H1 (cell line): ENCODE results near the gene PVR. TPM values are rescaled to one million over a fixed set of nuclear protein-coding genes. Genes with fewer than 3 reads are reported as not detected.

ENCODE experiments used
- CTCF ChIA-PET: fragments of 300-600 bp; sonication (Branson Sonifier 250); formaldehyde crosslinking; loops from one replicate; lab custom pipeline; 2021; ENCODE audit not compliant: partially characterized antibody; lab: Charles Lee
- POLR2A ChIA-PET: fragments of 300-600 bp; sonication (Branson Sonifier 250); formaldehyde crosslinking; loops from one replicate; lab custom pipeline; 2021; ENCODE audit warnings: inconsistent platforms; ENCODE audit not compliant: partially characterized antibody; lab: Charles Lee
- DNase-seq, 2 experiments: peaks; one replicate each; pipeline versions ENCODE4 v3.0.0 to v3.0.0-alpha.2; 2010 to 2022; ENCODE audit warnings: low spot score in 2 of 2, low read depth in 1 of 2, mixed read lengths in 1 of 2
- FAIRE-seq: peaks from 2 replicates; lab custom pipeline; 2011; peaks lifted over from hg19 to GRCh38; lab: Jason Lieb, UNC
- H2AFZ ChIP-seq: 2 replicates; pipeline ENCODE4 v1.8.1; 2012; ENCODE audit warnings: low read length, inconsistent platforms
- H2AK5ac ChIP-seq: 2 replicates; pipeline ENCODE4 v1.6.1; 2013; ENCODE audit warnings: low read depth, low read length
- H2BK120ac ChIP-seq: replicated peaks from 2 replicates; pipeline ENCODE3; 2013; ENCODE audit warnings: low read depth, low read length, inconsistent platforms
- H2BK12ac ChIP-seq: 2 replicates; pipeline ENCODE4 v1.6.1; 2013; ENCODE audit warnings: low read depth, low read length
- H2BK15ac ChIP-seq: 2 replicates; pipeline ENCODE4 v1.6.1; 2013; ENCODE audit warnings: low read length
- H2BK20ac ChIP-seq: 2 replicates; pipeline ENCODE4 v1.6.1; 2013; ENCODE audit warnings: low read length
- H2BK5ac ChIP-seq: 2 replicates; pipeline ENCODE4 v1.6.1; 2013; ENCODE audit warnings: low read depth, low read length
- H3K14ac ChIP-seq: 2 replicates; pipeline ENCODE4 v1.6.1; 2013; ENCODE audit warnings: inconsistent platforms; ENCODE audit not compliant: insufficient read length
- H3K18ac ChIP-seq: 2 replicates; pipeline ENCODE4 v1.6.1; 2013; ENCODE audit warnings: low read length; ENCODE audit errors: extremely low read depth
- H3K23ac ChIP-seq: 2 replicates; pipeline ENCODE4 v1.6.1; 2013; ENCODE audit warnings: inconsistent platforms; ENCODE audit not compliant: insufficient read length
- H3K23me2 ChIP-seq: 2 replicates; pipeline ENCODE4 v1.6.1; 2013; ENCODE audit warnings: low read depth, low read length
- H3K27ac ChIP-seq: 2 replicates; pipeline ENCODE4 v1.6.1; 2011; ENCODE audit warnings: low read depth, low read length, inconsistent platforms
- H3K27me3 ChIP-seq, 4 experiments: replicated peaks in 1 of 4; 1 replicate in 1 of 4; 2 replicates in 3 of 4; pipeline versions ENCODE4 v1.6.1 to v1.8.1; 2011 to 2013; ENCODE audit warnings: low read length in 3 of 4, mild to moderate bottlenecking in 3 of 4, inconsistent platforms in 2 of 4, mixed read lengths in 2 of 4, moderate library complexity in 1 of 4; ENCODE audit not compliant: control insufficient read depth in 3 of 4, insufficient read depth in 3 of 4; ENCODE audit errors: extremely low read depth in 1 of 4
- H3K36me3 ChIP-seq, 4 experiments: 2 replicates each; pipeline versions ENCODE4 v1.6.1 to v1.8.1; 2011 to 2013; ENCODE audit warnings: mild to moderate bottlenecking in 4 of 4, low read length in 3 of 4, moderate library complexity in 2 of 4, control low read depth in 1 of 4, inconsistent platforms in 1 of 4; ENCODE audit not compliant: insufficient read depth in 4 of 4, control insufficient read depth in 2 of 4
- H3K4ac ChIP-seq: replicated peaks from 2 replicates; pipeline ENCODE3; 2013; ENCODE audit warnings: low read length, low read depth, mixed read lengths, inconsistent platforms; ENCODE audit not compliant: insufficient read length
- H3K4me1 ChIP-seq, 4 experiments: replicated peaks in 1 of 4; 1 replicate in 1 of 4; 2 replicates in 3 of 4; pipeline versions ENCODE4 v1.6.1 to v1.8.1; 2011 to 2013; ENCODE audit warnings: low read length in 3 of 4, inconsistent platforms in 2 of 4, mixed read lengths in 1 of 4; ENCODE audit not compliant: insufficient read depth in 4 of 4, control insufficient read depth in 3 of 4
- H3K4me2 ChIP-seq, 2 experiments: 2 replicates each; pipeline versions ENCODE4 v1.6.1 to v1.8.1; 2011 to 2013; ENCODE audit warnings: low read depth in 2 of 2, low read length in 2 of 2, control low read depth in 1 of 2, inconsistent platforms in 1 of 2, mild to moderate bottlenecking in 1 of 2; ENCODE audit not compliant: insufficient read depth in 1 of 2
- H3K4me3 ChIP-seq, 4 experiments: fragments of 200-600, 300-600 bp in 1 of 4; sonication (generic), shearing (Covaris generic), sonication (Bioruptor Twin) in 1 of 4; 2 replicates each; pipeline versions ENCODE4 v1.5.1 to v1.8.1; 2011 to 2016; ENCODE audit warnings: low read length in 4 of 4, low read depth in 3 of 4, control low read depth in 2 of 4, inconsistent platforms in 2 of 4, mild to moderate bottlenecking in 2 of 4, mixed read lengths in 1 of 4, moderate library complexity in 1 of 4; ENCODE audit not compliant: insufficient read depth in 2 of 4; ENCODE audit errors: extremely low read depth in 1 of 4
- H3K56ac ChIP-seq: replicated peaks from 2 replicates; pipeline ENCODE3; 2013; ENCODE audit warnings: low read depth, mild to moderate bottlenecking, mixed read lengths, low read length, inconsistent platforms; ENCODE audit not compliant: insufficient read length
- H3K79me1 ChIP-seq: 2 replicates; pipeline ENCODE4 v1.6.1; 2013; ENCODE audit warnings: low read depth, low read length, control low read depth
- H3K79me2 ChIP-seq, 2 experiments: 2 replicates each; pipeline versions ENCODE4 v1.6.1 to v1.8.1; 2012 to 2013; ENCODE audit warnings: low read length in 2 of 2, mild to moderate bottlenecking in 2 of 2, inconsistent platforms in 1 of 2; ENCODE audit not compliant: insufficient read depth in 2 of 2, control insufficient read depth in 1 of 2
- H3K9ac ChIP-seq, 4 experiments: replicated peaks in 1 of 4; 1 replicate in 1 of 4; 2 replicates in 3 of 4; pipeline versions ENCODE4 v1.6.1 to v1.8.1; 2011 to 2013; ENCODE audit warnings: low read depth in 3 of 4, low read length in 3 of 4, control low read depth in 2 of 4, mild to moderate bottlenecking in 2 of 4, moderate library complexity in 2 of 4, inconsistent platforms in 1 of 4; ENCODE audit errors: extremely low read depth in 1 of 4
- H3K9me3 ChIP-seq, 2 experiments: 2 replicates each; pipeline versions ENCODE4 v1.6.1 to v1.8.1; 2012 to 2013; ENCODE audit warnings: mild to moderate bottlenecking in 2 of 2, moderate library complexity in 2 of 2, control low read depth in 1 of 2, inconsistent platforms in 1 of 2, low read depth in 1 of 2, low read length in 1 of 2, mixed read lengths in 1 of 2; ENCODE audit not compliant: insufficient read depth in 2 of 2
- H4K20me1 ChIP-seq, 2 experiments: replicated peaks in 1 of 2; 2 replicates each; pipeline versions ENCODE3 to v1.8.1; 2011 to 2013; ENCODE audit warnings: inconsistent platforms in 2 of 2, low read length in 2 of 2, mild to moderate bottlenecking in 1 of 2; ENCODE audit not compliant: insufficient read depth in 2 of 2, control insufficient read depth in 1 of 2
- H4K5ac ChIP-seq: 2 replicates; pipeline ENCODE4 v1.6.1; 2013; ENCODE audit warnings: low read length, low read depth, mixed read lengths, inconsistent platforms; ENCODE audit not compliant: insufficient read length
- H4K8ac ChIP-seq: 2 replicates; pipeline ENCODE4 v1.8.0; 2013; ENCODE audit warnings: mild to moderate bottlenecking, moderate library complexity, low read length, inconsistent platforms; ENCODE audit not compliant: insufficient read depth; ENCODE audit errors: extremely low read depth
- H4K91ac ChIP-seq: replicated peaks from 2 replicates; pipeline ENCODE3; 2013; ENCODE audit warnings: low read length, mixed read lengths, inconsistent platforms; ENCODE audit not compliant: insufficient read length
- BCL11A ChIP-seq, 2 experiments: IDR thresholded peaks; one replicate each; pipeline ENCODE4 v1.6.1; 2011; ENCODE audit warnings: low read depth in 2 of 2, low read length in 2 of 2, mild to moderate bottlenecking in 2 of 2
- CEBPB ChIP-seq: IDR thresholded peaks from 2 replicates; pipeline ENCODE4 v1.6.1; 2012; ENCODE audit warnings: low read depth, low read length
- EZH2 ChIP-seq: fragments of 200-600 bp; sonication (generic); IDR thresholded peaks from 2 replicates; pipeline ENCODE4 v1.7.1; 2012; ENCODE audit warnings: low read depth, mild to moderate bottlenecking, moderate library complexity, low read length, inconsistent platforms; ENCODE audit not compliant: severe bottlenecking
- HDAC6 ChIP-seq: IDR thresholded peaks from one replicate; pipeline ENCODE4 v1.7.1; 2012; ENCODE audit warnings: low read depth, mild to moderate bottlenecking, inconsistent platforms, low read length, moderate library complexity
- JUN ChIP-seq: IDR thresholded peaks from 2 replicates; pipeline ENCODE4 v1.6.1; 2011; ENCODE audit warnings: low read depth, mild to moderate bottlenecking, improper control_type of control experiment, low read length
- JUND ChIP-seq: IDR thresholded peaks from 2 replicates; pipeline ENCODE4 v1.6.1; 2011; ENCODE audit warnings: mild to moderate bottlenecking, improper control_type of control experiment, low read length
- SIN3A ChIP-seq, 2 experiments: IDR thresholded peaks in 1 of 2; conservative IDR thresholded peaks in 1 of 2; 2 replicates each; pipeline ENCODE4 v1.6.1; 2011 to 2012; ENCODE audit warnings: low read length in 2 of 2, improper control_type of control experiment in 1 of 2, low read depth in 1 of 2, mild to moderate bottlenecking in 1 of 2
- SUZ12 ChIP-seq: fragments of 200-600 bp; sonication (generic); IDR thresholded peaks from 2 replicates; pipeline ENCODE4 v1.6.1; 2012; ENCODE audit warnings: mild to moderate bottlenecking, inconsistent platforms, low read length, moderate library complexity, mixed read lengths
- TEAD4 ChIP-seq: IDR thresholded peaks from 2 replicates; pipeline ENCODE4 v1.6.1; 2012; ENCODE audit warnings: low read depth, low read length, inconsistent platforms, mixed read lengths
- WGBS, 2 experiments: shearing (Covaris generic) in 1 of 2; methylation state at CpG; one replicate each; pipeline versions ENCODE4 v1.1.6 to v1.1.7; 2013 to 2015; ENCODE audit warnings: low lambda C conversion rate in 2 of 2, mixed read lengths in 2 of 2, inconsistent platforms in 1 of 2, low coverage in 1 of 2, missing lambda C conversion rate in 1 of 2; ENCODE audit not compliant: insufficient replicate concordance in 2 of 2, insufficient coverage in 1 of 2, insufficient read length in 1 of 2; ENCODE audit errors: extremely low coverage in 1 of 2, missing lambda C conversion rate in 1 of 2; 5-methylcytosine and 5-hydroxymethylcytosine counted together
- polyA plus RNA-seq, 7 experiments: library from polyadenylated mRNA; depleted of rRNA in 3 of 7; stranded (reverse) in 5 of 7; unstranded in 2 of 7; fragments of >200 nt in 5 of 7; fragments of 200-250 nt in 2 of 7; gene quantifications; 1 replicate in 5 of 7; 2 replicates in 1 of 7; 4 replicates in 1 of 7; pipeline versions ENCODE4 v1.2.1 to v1.2.3, GENCODE V29; 2011 to 2013; ENCODE audit warnings: missing spikeins in 2 of 7, mixed read lengths in 2 of 7
- total RNA-seq: library from RNA; stranded (reverse); fragmentation: NEBNext Ultra II Directional; extraction: Animal tissue kit (Norgen Biotek cat#: 25700); gene quantifications from 2 replicates; pipeline ENCODE4 v1.2.1, GENCODE V29; 2021
- TF ChIP-seq, protein P1 (sequence below): IDR thresholded peaks from 2 replicates; pipeline ENCODE4 v1.6.1; 2011; ENCODE audit warnings: low read length, improper control_type of control experiment
- TF ChIP-seq, protein P2 (sequence below): IDR thresholded peaks from 2 replicates; pipeline ENCODE4 v1.6.1; 2012; ENCODE audit warnings: low read length, inconsistent platforms

Gene PVR
- total and polyA plus RNA-seq, 2 of the 8 experiments (the other 6 are each of a cell fraction or from before 2014, with no cell fraction given): 13.3 to 14.8 TPM

DNA sequence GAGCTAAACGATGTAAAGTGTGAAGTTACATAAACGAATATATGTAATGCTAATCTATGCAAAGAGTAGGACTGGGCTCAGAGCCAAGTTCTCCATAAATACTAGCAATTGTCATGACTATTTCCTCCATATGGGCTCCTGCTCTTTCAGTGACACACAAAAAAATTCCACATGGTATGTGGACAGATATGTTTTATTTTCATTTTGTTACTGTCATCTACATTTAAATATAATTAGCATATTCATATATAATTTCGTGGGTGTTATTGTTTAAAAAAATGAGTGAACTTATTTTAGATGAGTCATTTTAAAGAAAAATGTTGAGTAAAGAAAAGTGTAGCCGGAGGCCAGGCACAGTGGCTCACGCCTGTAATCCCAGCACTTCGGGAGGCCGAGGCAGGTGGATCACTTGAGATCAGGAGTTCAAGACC is 35.3 kb upstream of the PVR start:
- Histone ChIP-seq H3K79me1 (no peaks in the 10 kb centered on the region), H3K23ac (no peak overlapping the region), H2AFZ (no peak overlapping the region), H3K9me3 (no peaks in the 10 kb centered on the region), H2AK5ac (no peak overlapping the region), H4K91ac (no peak overlapping the region), H4K5ac (no peak overlapping the region), H3K27me3 (no peaks in the 10 kb centered on the region), H2BK15ac (no peak overlapping the region), H4K20me1 (no peaks in the 10 kb centered on the region), H2BK5ac (no peak overlapping the region), H3K36me3 (no peaks in the 10 kb centered on the region), H3K4me3 (no peak overlapping the region), H3K14ac (no peak overlapping the region), H3K4me2 (no peak overlapping the region), H2BK20ac (no peak overlapping the region), H3K23me2 (no peaks in the 10 kb centered on the region), H3K18ac (no peak overlapping the region), H3K79me2 (no peaks in the 10 kb centered on the region), H2BK12ac (no peak overlapping the region), H3K4me1 (peaks cover 0 to 8% (median 4%) of the 10 kb centered on the region in 4 experiments; a peak in 5 of 7 replicates), H3K27ac (no peak overlapping the region), H3K9ac (no peak overlapping the region), H3K4ac (no peak overlapping the region), H4K8ac (no peak overlapping the region), H3K56ac (no peak overlapping the region), H2BK120ac (no peak overlapping the region)
- no peak for FAIRE-seq
- ChIA-PET CTCF (interaction anchor here (0.9 to 5.8 kb wide), 2 partner anchors 33 to 49 kb away, joined by 3 to 27 read pairs; no protein-coding TSS in a partner anchor), POLR2A (interaction anchor here (1.3 kb wide), 1 partner anchor 27 kb away, joined by 3 read pairs; no protein-coding TSS in a partner anchor)
- no peak for DNase-seq
- 84% methylated on average over 7 of the region's 7 CpGs; no CpG with 5 or more reads in 1 of the 2 experiments for WGBS, 2 experiments
- TF ChIP-seq JUND (no peak), BCL11A (IDR thresholded peaks at IDR 0.05; ENCODE audit: low read depth in 2 of 2, low read length in 2 of 2) (no peak), CEBPB (no peak), SUZ12 (no peak), JUN (no peak), SIN3A (conservative IDR thresholded peaks at IDR 0.05 in 1 of 2, IDR thresholded peaks at IDR 0.05 in 1 of 2; ENCODE audit: low read depth in 1 of 2, low read length in 2 of 2) (no peak), TEAD4 (no peak), EZH2 (no peak), HDAC6 (no peak)
- TF ChIP-seq, protein P1, sequence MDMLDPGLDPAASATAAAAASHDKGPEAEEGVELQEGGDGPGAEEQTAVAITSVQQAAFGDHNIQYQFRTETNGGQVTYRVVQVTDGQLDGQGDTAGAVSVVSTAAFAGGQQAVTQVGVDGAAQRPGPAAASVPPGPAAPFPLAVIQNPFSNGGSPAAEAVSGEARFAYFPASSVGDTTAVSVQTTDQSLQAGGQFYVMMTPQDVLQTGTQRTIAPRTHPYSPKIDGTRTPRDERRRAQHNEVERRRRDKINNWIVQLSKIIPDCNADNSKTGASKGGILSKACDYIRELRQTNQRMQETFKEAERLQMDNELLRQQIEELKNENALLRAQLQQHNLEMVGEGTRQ: no peak
- TF ChIP-seq, protein P2, sequence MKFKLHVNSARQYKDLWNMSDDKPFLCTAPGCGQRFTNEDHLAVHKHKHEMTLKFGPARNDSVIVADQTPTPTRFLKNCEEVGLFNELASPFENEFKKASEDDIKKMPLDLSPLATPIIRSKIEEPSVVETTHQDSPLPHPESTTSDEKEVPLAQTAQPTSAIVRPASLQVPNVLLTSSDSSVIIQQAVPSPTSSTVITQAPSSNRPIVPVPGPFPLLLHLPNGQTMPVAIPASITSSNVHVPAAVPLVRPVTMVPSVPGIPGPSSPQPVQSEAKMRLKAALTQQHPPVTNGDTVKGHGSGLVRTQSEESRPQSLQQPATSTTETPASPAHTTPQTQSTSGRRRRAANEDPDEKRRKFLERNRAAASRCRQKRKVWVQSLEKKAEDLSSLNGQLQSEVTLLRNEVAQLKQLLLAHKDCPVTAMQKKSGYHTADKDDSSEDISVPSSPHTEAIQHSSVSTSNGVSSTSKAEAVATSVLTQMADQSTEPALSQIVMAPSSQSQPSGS: no peak
